Fibroblast of lung (primary cell): ENCODE measurements around the gene KIAA0753. TPM values are rescaled to one million over a fixed set of nuclear protein-coding genes. Genes with fewer than 3 reads are reported as not detected.

Experiments used
- DNase-seq, 2 donors: peaks; one replicate each; pipeline versions ENCODE4 v3.0.0 to v3.0.0-alpha.2; 2010; ENCODE audit warnings: low read depth in 2 of 2
- H2AFZ ChIP-seq: 2 replicates; pipeline ENCODE4 v1.5.1; 2012; ENCODE audit warnings: low read length, control low read depth, inconsistent platforms
- H3K27ac ChIP-seq: 2 replicates; pipeline ENCODE4 v1.5.1; 2011; ENCODE audit warnings: low read length, control low read depth; ENCODE audit not compliant: insufficient read depth
- H3K27me3 ChIP-seq: 2 replicates; pipeline ENCODE4 v1.5.1; 2011; ENCODE audit warnings: mild to moderate bottlenecking, low read length; ENCODE audit not compliant: control insufficient read depth, insufficient read depth
- H3K36me3 ChIP-seq: 2 replicates; pipeline ENCODE4 v1.5.1; 2011; ENCODE audit warnings: low read length; ENCODE audit not compliant: control insufficient read depth, insufficient read depth
- H3K4me1 ChIP-seq: 2 replicates; pipeline ENCODE4 v1.5.1; 2011; ENCODE audit warnings: low read length; ENCODE audit not compliant: control insufficient read depth, insufficient read depth; ENCODE audit errors: extremely low read depth
- H3K4me2 ChIP-seq: 2 replicates; pipeline ENCODE4 v1.5.1; 2011; ENCODE audit warnings: low read length, control low read depth; ENCODE audit not compliant: insufficient read depth; ENCODE audit errors: extremely low read depth
- H3K4me3 ChIP-seq, 4 experiments: fragments of 200-600 bp in 1 of 4; sonication (generic) in 1 of 4; replicated peaks in 1 of 4; 2 replicates each; pipeline ENCODE4 v1.5.1; 2011 to 2016; ENCODE audit warnings: low read length in 4 of 4, low read depth in 3 of 4, mild to moderate bottlenecking in 3 of 4, control low read depth in 2 of 4, inconsistent platforms in 1 of 4, mixed read lengths in 1 of 4; ENCODE audit not compliant: insufficient read depth in 1 of 4; ENCODE audit errors: control extremely low read depth in 1 of 4
- H3K79me2 ChIP-seq: 2 replicates; pipeline ENCODE4 v1.5.1; 2012; ENCODE audit warnings: mild to moderate bottlenecking, low read length, inconsistent platforms; ENCODE audit not compliant: control insufficient read depth, insufficient read depth
- H3K9ac ChIP-seq: 2 replicates; pipeline ENCODE4 v1.5.1; 2011; ENCODE audit warnings: mild to moderate bottlenecking, low read length, control low read depth; ENCODE audit not compliant: insufficient read depth
- H3K9me3 ChIP-seq: 2 replicates; pipeline ENCODE4 v1.5.1; 2012; ENCODE audit warnings: low read depth, low read length; ENCODE audit not compliant: control insufficient read depth, insufficient read depth
- H4K20me1 ChIP-seq: 2 replicates; pipeline ENCODE4 v1.5.1; 2011; ENCODE audit warnings: low read length; ENCODE audit not compliant: control insufficient read depth, insufficient read depth; ENCODE audit errors: extremely low read depth
- EZH2 ChIP-seq: IDR thresholded peaks from 2 replicates; pipeline ENCODE4 v1.5.1; 2012; ENCODE audit warnings: low read length, control low read depth, mild to moderate bottlenecking; ENCODE audit errors: missing control alignments
- polyA plus RNA-seq, 2 donors: library from polyadenylated mRNA; depleted of rRNA in 1 of 2; stranded (reverse) in 1 of 2; unstranded in 1 of 2; fragments of >200 nt; gene quantifications; 2 replicates each; pipeline ENCODE4 v1.2.1, GENCODE V29; 2011 to 2012; ENCODE audit warnings: missing spikeins in 1 of 2
- total RNA-seq: library from RNA; depleted of rRNA; stranded (reverse); fragments of >200 nt; gene quantifications from 2 replicates; pipeline ENCODE4 v1.2.1, GENCODE V29; 2014
- TF ChIP-seq, protein P1 (sequence below), 2 donors: IDR thresholded peaks in 1 of 2; conservative IDR thresholded peaks in 1 of 2; 1 replicate in 1 of 2; 2 replicates in 1 of 2; pipeline ENCODE4 v1.5.1; 2011 to 2012; ENCODE audit warnings: low read length in 2 of 2, control low read depth in 1 of 2, inconsistent platforms in 1 of 2, low read depth in 1 of 2, mild to moderate bottlenecking in 1 of 2

Gene KIAA0753
- total and polyA plus RNA-seq, 2 donors (not counting 1 experiment from before 2014, with no cell fraction given), result 5.8 to 12.9 TPM

GRCh38 chr17:6641247-6641863 lies 844 bp upstream of the KIAA0753 start:
- no peaks in the 10 kb centered on the region for H3K27me3 ChIP-seq
- no peak for DNase-seq
- no peaks in the 10 kb centered on the region for H3K9me3 ChIP-seq
- H3K36me3 ChIP-seq, result peaks cover 8% of the 10 kb centered on the region
- H3K4me1 ChIP-seq, result peaks cover 9% of the 10 kb centered on the region
- peak overlapping the region; percentile 58 to 97 (median 90) for H3K4me3 ChIP-seq
- peaks cover 46% of the 10 kb centered on the region for H3K79me2 ChIP-seq
- peak overlapping the region; percentile 94 for H3K9ac ChIP-seq
- H4K20me1 ChIP-seq, result no peaks in the 10 kb centered on the region
- peak overlapping the region; percentile 80 for H3K4me2 ChIP-seq
- peak overlapping the region; percentile 93 for H3K27ac ChIP-seq
- TF ChIP-seq, protein P1, sequence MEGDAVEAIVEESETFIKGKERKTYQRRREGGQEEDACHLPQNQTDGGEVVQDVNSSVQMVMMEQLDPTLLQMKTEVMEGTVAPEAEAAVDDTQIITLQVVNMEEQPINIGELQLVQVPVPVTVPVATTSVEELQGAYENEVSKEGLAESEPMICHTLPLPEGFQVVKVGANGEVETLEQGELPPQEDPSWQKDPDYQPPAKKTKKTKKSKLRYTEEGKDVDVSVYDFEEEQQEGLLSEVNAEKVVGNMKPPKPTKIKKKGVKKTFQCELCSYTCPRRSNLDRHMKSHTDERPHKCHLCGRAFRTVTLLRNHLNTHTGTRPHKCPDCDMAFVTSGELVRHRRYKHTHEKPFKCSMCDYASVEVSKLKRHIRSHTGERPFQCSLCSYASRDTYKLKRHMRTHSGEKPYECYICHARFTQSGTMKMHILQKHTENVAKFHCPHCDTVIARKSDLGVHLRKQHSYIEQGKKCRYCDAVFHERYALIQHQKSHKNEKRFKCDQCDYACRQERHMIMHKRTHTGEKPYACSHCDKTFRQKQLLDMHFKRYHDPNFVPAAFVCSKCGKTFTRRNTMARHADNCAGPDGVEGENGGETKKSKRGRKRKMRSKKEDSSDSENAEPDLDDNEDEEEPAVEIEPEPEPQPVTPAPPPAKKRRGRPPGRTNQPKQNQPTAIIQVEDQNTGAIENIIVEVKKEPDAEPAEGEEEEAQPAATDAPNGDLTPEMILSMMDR (conservative IDR thresholded peaks at IDR 0.05 in 1 of 2, IDR thresholded peaks at IDR 0.05 in 1 of 2; ENCODE audit: low read depth in 1 of 2, low read length in 2 of 2), result no peak
- no peak for TF ChIP-seq EZH2
- H2AFZ ChIP-seq, result peak overlapping the region; percentile 72

- peaks cover 9% of the 10 kb centered on the region for H3K4me1 ChIP-seq
- H4K20me1 ChIP-seq, result no peaks in the 10 kb centered on the region
- no peaks in the 10 kb centered on the region for H3K27me3 ChIP-seq
- peaks cover 39% of the 10 kb centered on the region for H3K79me2 ChIP-seq
- peak overlapping the region; percentile 94 for H3K9ac ChIP-seq
- DNase-seq, result peak; percentile 44 to 51
- H3K36me3 ChIP-seq, result peaks cover 8% of the 10 kb centered on the region
- peak overlapping the region; percentile 93 for H3K27ac ChIP-seq
- TF ChIP-seq, protein P1 (conservative IDR thresholded peaks at IDR 0.05 in 1 of 2, IDR thresholded peaks at IDR 0.05 in 1 of 2; ENCODE audit: low read depth in 1 of 2, low read length in 2 of 2), result no peak
- no peak for TF ChIP-seq EZH2
- no peaks in the 10 kb centered on the region for H3K9me3 ChIP-seq
- peak overlapping the region; percentile 58 to 97 (median 90) for H3K4me3 ChIP-seq
- H3K4me2 ChIP-seq, result peak overlapping the region; percentile 96
- H2AFZ ChIP-seq, result peak overlapping the region; percentile 99
Measured at GRCh38 chr17:6639586-6640535, 650 bp downstream of the KIAA0753 start.

GRCh38 chr17:6639014-6639585 lies 1.4 kb downstream of the KIAA0753 start:
- H3K79me2 ChIP-seq, result peaks cover 36% of the 10 kb centered on the region
- peaks cover 9% of the 10 kb centered on the region for H3K4me1 ChIP-seq
- peaks cover 7% of the 10 kb centered on the region for H3K36me3 ChIP-seq
- H3K9ac ChIP-seq, result peak overlapping the region; percentile 94
- H4K20me1 ChIP-seq, result no peaks in the 10 kb centered on the region
- peak overlapping the region; percentile 83 for H3K4me2 ChIP-seq
- H3K9me3 ChIP-seq, result no peaks in the 10 kb centered on the region
- H3K27me3 ChIP-seq, result no peaks in the 10 kb centered on the region
- H2AFZ ChIP-seq, result no peak overlapping the region
- peak overlapping the region; percentile 58 to 97 (median 90) for H3K4me3 ChIP-seq
- peak overlapping the region; percentile 93 for H3K27ac ChIP-seq
- TF ChIP-seq EZH2, result no peak
- TF ChIP-seq, protein P1 (conservative IDR thresholded peaks at IDR 0.05 in 1 of 2, IDR thresholded peaks at IDR 0.05 in 1 of 2; ENCODE audit: low read depth in 1 of 2, low read length in 2 of 2), result no peak
- DNase-seq, result no peak
